ENCODE results near the gene SLIT3. TPM values are rescaled to one million over a fixed set of nuclear protein-coding genes. Genes with fewer than 3 reads are reported as not detected.

Gene SLIT3
- total and polyA plus RNA-seq, 9 of the 15 experiments (the other 6 are each of a cell fraction or from before 2014, with no cell fraction given): 0.01 to 0.04 TPM; not detected in 7

DNA sequence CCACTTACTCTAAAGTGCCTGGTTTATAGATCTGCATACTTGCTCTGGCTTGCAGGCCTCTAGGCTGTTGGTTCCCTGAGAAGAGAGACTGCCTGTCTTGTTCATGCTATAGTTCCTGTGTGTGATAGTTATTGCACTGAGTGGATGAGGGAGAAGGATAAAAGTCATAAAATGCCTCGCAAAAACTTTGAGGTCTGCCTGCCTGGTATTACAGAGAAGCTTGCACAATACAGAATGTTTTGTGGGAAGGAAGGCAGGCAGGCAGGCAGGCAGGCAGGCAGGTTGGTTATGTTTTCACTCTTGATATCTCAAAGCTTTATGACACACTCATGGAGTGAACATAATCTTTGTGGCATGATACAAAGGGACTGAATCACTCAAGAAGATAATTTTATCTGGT, 287.1 kb downstream of the SLIT3 start (continued):
- TF ChIP-seq MYC (IDR thresholded peaks at IDR 0.05; ENCODE audit: low read depth, low read length) (no peak), MYC (CRISPR knock-in tag; IDR thresholded peaks at IDR 0.05; ENCODE audit: borderline replicate concordance, low read depth) (no peak), SP1 (CRISPR knock-in tag; IDR thresholded peaks at IDR 0.05) (no peak), PHB2 (IDR thresholded peaks at IDR 0.05; ENCODE audit: low read depth) (no peak)

DNA sequence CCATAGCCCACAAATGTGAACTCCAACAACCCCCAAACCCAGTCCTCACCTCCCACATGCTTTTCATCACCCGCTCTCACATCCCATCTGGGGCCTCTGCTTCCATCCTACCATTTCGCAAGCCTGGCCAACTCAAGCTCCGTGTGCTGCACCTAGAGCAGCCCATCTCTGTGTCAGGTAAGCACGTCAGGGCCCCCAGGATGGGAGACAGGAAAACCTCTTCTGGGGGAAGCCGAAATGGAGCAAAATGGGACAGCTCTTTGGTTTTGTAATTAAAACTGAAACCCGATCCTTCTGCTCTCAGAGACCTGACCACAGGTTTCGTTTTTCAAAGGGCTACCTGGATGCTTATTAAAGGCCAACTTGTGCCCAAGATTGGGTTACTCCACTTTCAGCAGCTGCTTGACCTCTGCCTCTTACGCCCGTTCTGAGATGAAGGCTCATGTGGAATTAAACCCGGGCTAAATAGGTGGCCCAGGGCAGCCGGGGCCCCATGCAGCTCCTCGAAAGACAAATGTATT, 287.7 kb downstream of the SLIT3 start:
- CTCF ChIA-PET (ENCODE audit: low intra/inter-chr PET ratio): no interaction called here
- no peak for FAIRE-seq

More for the DNA sequence above, 287.7 kb downstream of the SLIT3 start:
- Histone ChIP-seq H3K9ac (ENCODE audit: insufficient read depth in 1 of 2, low read depth in 2 of 2, low read length in 2 of 2) (no peak overlapping the region), H3K9me3 (replicated peaks; ENCODE audit: control insufficient read depth, insufficient read depth, low read depth, low read length) (no peaks in the 10 kb centered on the region), H3K36me3 (ENCODE audit: control insufficient read depth, insufficient read depth, low read length) (no peaks in the 10 kb centered on the region), H3K4me2 (ENCODE audit: insufficient read depth, low read length) (no peak overlapping the region), H2AFZ (ENCODE audit: low read depth, low read length) (no peak overlapping the region), H3K9me1 (ENCODE audit: control insufficient read depth, insufficient read depth, low read length) (no peaks in the 10 kb centered on the region), H3K27ac (ENCODE audit: extremely low read depth, low read depth, low read length) (no peak overlapping the region), H3K4me1 (replicated peaks in 1 of 2; ENCODE audit: control insufficient read depth in 2 of 2, insufficient read depth in 2 of 2, low read length in 2 of 2) (no peaks in the 10 kb centered on the region), H4K20me1 (replicated peaks; ENCODE audit: control insufficient read depth, insufficient read depth, low read length) (no peaks in the 10 kb centered on the region), H3K79me2 (ENCODE audit: control insufficient read depth, insufficient read depth, low read length) (no peaks in the 10 kb centered on the region), H3K27me3 (ENCODE audit: control insufficient read depth in 2 of 2, insufficient read depth in 2 of 2, low read length in 2 of 2) (peaks cover 0 to 10% of the 10 kb centered on the region in 2 experiments; a peak in 2 of 5 replicates), H3K4me3 (no peak overlapping the region)
- intact Hi-C loops (cut with micrococcal nuclease) (no loop called here), in situ Hi-C loops (cut with MboI) (no loop called here)
- WGBS (ENCODE audit: insufficient coverage, low coverage, missing lambda C conversion rate): under 1% methylated on average over 12 of the region's 12 CpGs
- POLR2A ChIA-PET: interaction anchor here (0.7 kb wide), 2 partner anchors 9 to 986 kb away, joined by 3 read pairs; no protein-coding TSS in a partner anchor
- ATAC-seq: no peak
- no TSS peak for BruUV-seq (replicated peaks)
- no peak for TF ChIP-seq POLR3A (IDR thresholded peaks at IDR 0.05; ENCODE audit: borderline replicate concordance, extremely low read depth, insufficient read depth, insufficient read length)
- TF ChIP-seq, protein P1, sequence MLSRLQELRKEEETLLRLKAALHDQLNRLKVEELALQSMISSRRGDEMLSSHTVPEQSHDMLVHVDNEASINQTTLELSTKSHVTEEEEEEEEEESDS (CRISPR knock-in tag; IDR thresholded peaks at IDR 0.05): no peak
- TF ChIP-seq GABPB1 (CRISPR knock-in tag; IDR thresholded peaks at IDR 0.05): no peak
- TF ChIP-seq, protein P2, sequence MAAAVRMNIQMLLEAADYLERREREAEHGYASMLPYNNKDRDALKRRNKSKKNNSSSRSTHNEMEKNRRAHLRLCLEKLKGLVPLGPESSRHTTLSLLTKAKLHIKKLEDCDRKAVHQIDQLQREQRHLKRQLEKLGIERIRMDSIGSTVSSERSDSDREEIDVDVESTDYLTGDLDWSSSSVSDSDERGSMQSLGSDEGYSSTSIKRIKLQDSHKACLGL (CRISPR knock-in tag; IDR thresholded peaks at IDR 0.05; ENCODE audit: borderline replicate concordance, poor library complexity, severe bottlenecking): no peak
- no peak for TF ChIP-seq RBM15 (IDR thresholded peaks at IDR 0.05; ENCODE audit: insufficient read depth, low read length)
- no peak for TF ChIP-seq RHOXF2B (CRISPR knock-in tag; conservative IDR thresholded peaks at IDR 0.05)
- TF ChIP-seq, protein P3, sequence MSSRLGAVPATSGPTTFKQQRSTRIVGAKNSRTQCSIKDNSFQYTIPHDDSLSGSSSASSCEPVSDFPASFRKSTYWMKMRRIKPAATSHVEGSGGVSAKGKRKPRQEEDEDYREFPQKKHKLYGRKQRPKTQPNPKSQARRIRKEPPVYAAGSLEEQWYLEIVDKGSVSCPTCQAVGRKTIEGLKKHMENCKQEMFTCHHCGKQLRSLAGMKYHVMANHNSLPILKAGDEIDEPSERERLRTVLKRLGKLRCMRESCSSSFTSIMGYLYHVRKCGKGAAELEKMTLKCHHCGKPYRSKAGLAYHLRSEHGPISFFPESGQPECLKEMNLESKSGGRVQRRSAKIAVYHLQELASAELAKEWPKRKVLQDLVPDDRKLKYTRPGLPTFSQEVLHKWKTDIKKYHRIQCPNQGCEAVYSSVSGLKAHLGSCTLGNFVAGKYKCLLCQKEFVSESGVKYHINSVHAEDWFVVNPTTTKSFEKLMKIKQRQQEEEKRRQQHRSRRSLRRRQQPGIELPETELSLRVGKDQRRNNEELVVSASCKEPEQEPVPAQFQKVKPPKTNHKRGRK (tag; IDR thresholded peaks at IDR 0.05): no peak
- TF ChIP-seq, protein P4, sequence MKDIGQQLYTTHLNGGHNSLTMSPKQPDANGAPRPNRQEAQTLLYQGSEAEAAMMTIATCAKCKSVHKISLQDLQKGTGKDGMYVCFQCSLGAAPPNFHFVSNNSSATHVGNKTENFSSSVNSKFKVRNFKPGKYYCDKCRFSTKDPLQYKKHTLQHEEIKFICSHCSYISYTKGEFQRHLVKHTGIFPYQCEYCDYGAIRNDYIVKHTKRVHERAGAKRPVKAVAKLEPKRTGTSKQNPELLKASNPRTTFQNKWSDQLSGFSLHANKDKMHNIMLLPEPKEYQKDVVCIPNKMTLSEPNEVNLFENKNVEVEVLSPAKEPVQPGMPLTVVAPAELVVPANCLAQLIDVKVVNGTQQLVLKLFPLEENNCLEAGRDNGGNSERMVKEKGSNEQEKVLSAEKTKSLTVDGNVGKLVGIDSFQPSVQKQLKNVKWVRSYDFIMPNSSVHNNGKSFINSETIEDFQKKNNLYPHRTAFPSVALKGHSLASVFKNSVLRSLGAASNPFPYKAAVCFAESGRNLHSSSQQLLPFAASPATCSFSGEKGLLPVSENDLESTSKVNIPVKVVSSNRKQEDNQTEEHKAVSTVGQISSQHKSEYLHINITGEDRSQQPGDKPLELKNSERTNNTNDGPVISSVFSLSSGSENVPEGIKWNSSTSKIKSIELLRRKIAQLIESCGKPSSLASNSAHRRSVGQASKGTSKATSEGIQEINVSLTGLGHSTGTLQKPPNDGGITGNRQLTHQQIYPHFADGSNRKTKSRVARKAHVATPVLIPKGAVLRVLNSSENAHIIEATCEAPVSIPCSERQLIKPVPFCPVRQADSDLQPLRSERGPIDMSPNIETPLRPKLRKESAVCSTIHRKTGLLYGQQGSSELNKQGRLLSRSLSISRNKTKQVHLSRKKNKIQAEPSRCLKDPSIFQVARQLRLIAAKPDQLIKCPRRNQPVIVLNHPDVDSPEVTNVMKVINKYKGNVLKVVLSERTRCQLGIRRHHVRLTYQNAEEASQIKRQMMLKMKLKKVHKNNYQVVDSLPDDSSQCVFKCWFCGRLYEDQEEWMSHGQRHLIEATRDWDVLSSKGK (CRISPR knock-in tag; IDR thresholded peaks at IDR 0.05): no peak
- no peak for TF ChIP-seq MECOM (CRISPR knock-in tag; IDR thresholded peaks at IDR 0.05)
- no peak for TF ChIP-seq MEIS2 (IDR thresholded peaks at IDR 0.05; ENCODE audit: partially characterized antibody)
- no peak for DNase-seq (ENCODE audit: extremely low read depth in 1 of 4, low spot score in 3 of 4)
